ENCODE results near the gene GJE1. TPM values are rescaled to one million over a fixed set of nuclear protein-coding genes. Genes with fewer than 3 reads are reported as not detected.

GJE1 gene
- total RNA-seq, 1 donor from 2014 or later, result not detected

DNA sequence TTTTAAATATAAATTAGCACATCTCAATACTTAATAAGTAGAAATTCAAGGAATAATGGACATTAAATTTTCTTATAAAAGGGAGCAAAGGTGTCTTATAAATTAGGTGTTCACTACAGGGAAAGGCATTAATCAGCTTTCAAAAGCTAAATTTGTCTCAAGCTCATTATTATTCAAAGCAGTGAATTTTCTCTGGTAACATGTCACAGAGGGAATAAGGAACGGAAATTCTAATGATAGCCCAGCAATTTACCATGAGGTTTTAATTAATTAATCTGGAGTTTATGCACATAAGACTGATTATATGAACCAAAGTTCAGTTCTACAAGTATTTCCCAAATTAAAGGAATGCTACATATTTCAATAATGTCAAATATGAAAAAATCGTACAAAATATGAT is 15.4 kb upstream of the GJE1 start:
- ChIA-PET CTCF (no interaction called here), POLR2A (no interaction called here)
- no peak for TF ChIP-seq CTCF (IDR thresholded peaks at IDR 0.05)
- intact Hi-C loops (cut with micrococcal nuclease), result no loop called here
- H3K4me3 Mint-ChIP-seq, result no peak overlapping the region
- no peak overlapping the region for H3K27ac Mint-ChIP-seq
- peaks cover 7% of the 10 kb centered on the region for H3K27me3 Mint-ChIP-seq
- DNase-seq, result no peak
- no peak for ATAC-seq (ENCODE audit: low read depth)
- H3K4me1 Mint-ChIP-seq, result no peaks in the 10 kb centered on the region
- H3K9me3 Mint-ChIP-seq, result no peaks in the 10 kb centered on the region
- no peaks in the 10 kb centered on the region for H3K36me3 Mint-ChIP-seq (ENCODE audit: low read depth)

- CTCF ChIA-PET, result no interaction called here
- intact Hi-C loops (cut with micrococcal nuclease), result no loop called here
- POLR2A ChIA-PET, result no interaction called here
- H3K9me3 Mint-ChIP-seq, result no peaks in the 10 kb centered on the region
- H3K4me1 Mint-ChIP-seq, result no peaks in the 10 kb centered on the region
- no peak overlapping the region for H3K4me3 Mint-ChIP-seq
- H3K36me3 Mint-ChIP-seq (ENCODE audit: low read depth), result no peaks in the 10 kb centered on the region
- peaks cover 7% of the 10 kb centered on the region for H3K27me3 Mint-ChIP-seq
- ATAC-seq (ENCODE audit: low read depth) (no peak), DNase-seq (no peak)
- H3K27ac Mint-ChIP-seq, result no peak overlapping the region
- no peak for TF ChIP-seq CTCF (IDR thresholded peaks at IDR 0.05)
Measured at GRCh38 chr6:142118328-142118727, 14.4 kb upstream of the GJE1 start.

GRCh38 chr6:142118925-142119324 is 13.8 kb upstream of the GJE1 start:
- TF ChIP-seq CTCF (IDR thresholded peaks at IDR 0.05), result no peak
- Mint-ChIP-seq H3K4me1 (no peaks in the 10 kb centered on the region), H3K4me3 (no peak overlapping the region), H3K27me3 (peaks cover 5% of the 10 kb centered on the region), H3K9me3 (no peaks in the 10 kb centered on the region), H3K27ac (no peak overlapping the region), H3K36me3 (ENCODE audit: low read depth) (no peaks in the 10 kb centered on the region)
- DNase-seq (no peak), ATAC-seq (ENCODE audit: low read depth) (no peak)
- intact Hi-C loops (cut with micrococcal nuclease), result no loop called here
- POLR2A ChIA-PET, result no interaction called here
- CTCF ChIA-PET, result no interaction called here

GRCh38 chr6:142121342-142121741 is 11.4 kb upstream of the GJE1 start:
- Mint-ChIP-seq H3K9me3 (no peaks in the 10 kb centered on the region), H3K4me1 (no peaks in the 10 kb centered on the region), H3K36me3 (ENCODE audit: low read depth) (no peaks in the 10 kb centered on the region), H3K27me3 (peaks cover 5% of the 10 kb centered on the region), H3K4me3 (no peak overlapping the region), H3K27ac (no peak overlapping the region)
- ATAC-seq (ENCODE audit: low read depth), result no peak
- ChIA-PET CTCF (interaction anchor here (2.0 kb wide), 1 partner anchor 132 kb away, joined by 4 read pairs; no protein-coding TSS in a partner anchor), POLR2A (no interaction called here)
- TF ChIP-seq CTCF (IDR thresholded peaks at IDR 0.05), result no peak
- DNase-seq, result no peak
- intact Hi-C loops (cut with micrococcal nuclease), result no loop called here

DNA sequence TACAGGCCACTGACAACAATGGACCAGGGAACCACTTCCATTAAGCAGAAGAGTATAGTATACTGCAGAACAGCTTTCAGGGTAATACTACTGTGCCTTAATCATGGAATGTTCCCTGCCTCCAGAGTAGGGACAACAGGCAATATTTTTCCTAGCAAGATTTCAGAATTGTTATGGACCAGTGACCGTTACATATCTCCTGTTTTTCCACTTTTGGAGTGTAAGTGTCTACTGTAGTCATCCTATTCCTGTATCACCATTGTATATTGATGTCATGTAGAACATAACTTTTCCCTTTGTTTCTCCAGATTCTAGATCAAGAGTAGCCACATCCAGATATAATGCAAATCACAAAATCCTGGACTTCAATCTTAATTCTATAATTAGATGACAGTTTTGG is 1.9 kb upstream of the GJE1 start:
- DNase-seq, result no peak
- ATAC-seq (ENCODE audit: low read depth), result no peak
- no peak overlapping the region for H3K27ac Mint-ChIP-seq
- TF ChIP-seq CTCF (IDR thresholded peaks at IDR 0.05), result no peak
- peaks cover 24% of the 10 kb centered on the region for H3K27me3 Mint-ChIP-seq
- no peaks in the 10 kb centered on the region for H3K4me1 Mint-ChIP-seq
- H3K36me3 Mint-ChIP-seq (ENCODE audit: low read depth), result no peaks in the 10 kb centered on the region
- H3K9me3 Mint-ChIP-seq, result no peaks in the 10 kb centered on the region
- ChIA-PET CTCF (no interaction called here), POLR2A (no interaction called here)
- intact Hi-C loops (cut with micrococcal nuclease), result no loop called here
- no peak overlapping the region for H3K4me3 Mint-ChIP-seq

All from activated B cell treated with CpG ODN at 0.5 μM for 24 hours (primary cell).